Measurements from ENCODE around the gene DOCK10. TPM values are rescaled to one million over a fixed set of nuclear protein-coding genes. Genes with fewer than 3 reads are reported as not detected.

DOCK10 gene
- total and polyA plus RNA-seq, 10 of the 15 experiments (the other 5 are each of a cell fraction or from before 2014, with no cell fraction given): 16.9 to 120 (median 85.5) TPM

GRCh38 chr2:224875153-224875552 is 167.1 kb downstream of the DOCK10 start:
- ChIA-PET POLR2A (no interaction called here), CTCF (interaction anchor here (1.5 to 2.7 kb wide), 2 partner anchors 10 to 126 kb away, joined by 4 to 14 read pairs; no protein-coding TSS in a partner anchor), RAD21 (ENCODE audit: unreplicated experiment) (interaction anchor here (1.2 kb wide), 1 partner anchor 125 kb away, joined by 5 read pairs; no protein-coding TSS in a partner anchor), SMC1A (ENCODE audit: uncharacterized antibody, unreplicated experiment) (interaction anchor here (1.5 kb wide), 2 partner anchors 17 to 45 kb away, joined by 3 read pairs; no protein-coding TSS in a partner anchor)
- peak; percentile 59 for ATAC-seq
- TF ChIP-seq RCOR1 (conservative IDR thresholded peaks at IDR 0.05; ENCODE audit: low read depth, low read length): no peak
- TF ChIP-seq NKRF (conservative IDR thresholded peaks at IDR 0.05): no peak
- TF ChIP-seq ETV6 (conservative IDR thresholded peaks at IDR 0.05 in 1 of 2, IDR thresholded peaks at IDR 0.05 in 1 of 2; ENCODE audit: borderline replicate concordance in 1 of 2, low read depth in 1 of 2): no peak
- TF ChIP-seq BCL11A (IDR thresholded peaks at IDR 0.05; ENCODE audit: low read depth, low read length): no peak
- TF ChIP-seq YY1 (IDR thresholded peaks at IDR 0.05; ENCODE audit: low read depth, low read length): no peak
- TF ChIP-seq GATAD2B (conservative IDR thresholded peaks at IDR 0.05; ENCODE audit: low read depth): no peak
- H3K36me3 ChIP-seq (ENCODE audit: control insufficient read depth in 2 of 2, insufficient read depth in 2 of 2, low read length in 1 of 2): peaks cover 13 to 30% of the 10 kb centered on the region in 2 experiments
- in situ Hi-C loops (cut with MboI) (no loop called here), intact Hi-C loops (cut with micrococcal nuclease; ENCODE audit: unreplicated experiment) (no loop called here)
- H4K20me1 ChIP-seq (ENCODE audit: control insufficient read depth, insufficient read depth): no peaks in the 10 kb centered on the region
- no peak for FAIRE-seq
- H3K9ac ChIP-seq (ENCODE audit: control insufficient read depth, insufficient read depth, low read length): no peak overlapping the region
- H3K4me1 ChIP-seq (ENCODE audit: control insufficient read depth, insufficient read depth, low read length): peaks cover 17% of the 10 kb centered on the region
- H3K27ac ChIP-seq (ENCODE audit: control insufficient read depth, insufficient read depth): peak overlapping the region; percentile 6; the same call in 1 of the 2 replicates
- WGBS (ENCODE audit: insufficient coverage, insufficient replicate concordance, low lambda C conversion rate, missing lambda C conversion rate): 58% methylated on average over 1 of the region's 1 CpG
- H3K4me3 ChIP-seq: no peak overlapping the region
- no peaks in the 10 kb centered on the region for H3K27me3 ChIP-seq (replicated peaks in 1 of 2; ENCODE audit: control insufficient read depth in 2 of 2, insufficient read depth in 2 of 2, low read length in 1 of 2)
- DNase-seq (ENCODE audit: low read depth, low spot score): no peak
- H3K79me2 ChIP-seq (ENCODE audit: control insufficient read depth, insufficient read depth, low read length): no peaks in the 10 kb centered on the region
- no peaks in the 10 kb centered on the region; the same call in 2 of the 3 replicates for H3K9me3 ChIP-seq (replicated peaks; ENCODE audit: control insufficient read depth, insufficient read depth, low read length)
- BruUV-seq (replicated peaks): no TSS peak
- H3K4me2 ChIP-seq (ENCODE audit: control insufficient read depth, insufficient read depth): no peak overlapping the region
- no peak overlapping the region for H2AFZ ChIP-seq (ENCODE audit: control insufficient read depth, low read depth, low read length)
